HG03045 (cell line): ENCODE data around the gene AGTRAP.

ENCODE experiments used
- ATAC-seq: cut with Tn5 transposase; IDR thresholded peaks from one replicate; pipeline ENCODE4 v1.9.1; 2021; ENCODE audit warnings: mild to moderate bottlenecking, moderate library complexity; ENCODE audit not compliant: unreplicated experiment

AGTRAP gene

GRCh38 chr1:11780380-11781147, 44.6 kb downstream of the AGTRAP start:
- ATAC-seq: no peak

DNA sequence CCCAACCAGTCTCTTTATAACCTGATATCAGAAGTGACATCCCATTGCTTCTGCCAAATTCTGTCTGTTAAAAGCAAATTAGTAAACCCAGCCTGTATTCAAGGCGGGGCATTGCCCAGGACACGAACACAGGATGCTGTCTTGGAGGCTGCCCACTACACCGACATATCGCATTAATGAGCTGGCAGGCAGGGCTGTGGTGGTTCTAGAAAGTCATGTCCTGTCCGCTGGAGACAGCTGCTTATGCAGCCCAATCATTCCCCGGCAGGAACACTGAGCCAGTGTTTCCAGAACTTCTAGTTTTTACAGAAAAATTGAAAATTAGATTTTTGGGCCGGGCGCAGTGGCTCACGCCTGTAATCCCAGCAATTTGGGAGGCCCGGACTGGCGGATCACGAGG, 45.4 kb downstream of the AGTRAP start:
- ATAC-seq: no peak

DNA sequence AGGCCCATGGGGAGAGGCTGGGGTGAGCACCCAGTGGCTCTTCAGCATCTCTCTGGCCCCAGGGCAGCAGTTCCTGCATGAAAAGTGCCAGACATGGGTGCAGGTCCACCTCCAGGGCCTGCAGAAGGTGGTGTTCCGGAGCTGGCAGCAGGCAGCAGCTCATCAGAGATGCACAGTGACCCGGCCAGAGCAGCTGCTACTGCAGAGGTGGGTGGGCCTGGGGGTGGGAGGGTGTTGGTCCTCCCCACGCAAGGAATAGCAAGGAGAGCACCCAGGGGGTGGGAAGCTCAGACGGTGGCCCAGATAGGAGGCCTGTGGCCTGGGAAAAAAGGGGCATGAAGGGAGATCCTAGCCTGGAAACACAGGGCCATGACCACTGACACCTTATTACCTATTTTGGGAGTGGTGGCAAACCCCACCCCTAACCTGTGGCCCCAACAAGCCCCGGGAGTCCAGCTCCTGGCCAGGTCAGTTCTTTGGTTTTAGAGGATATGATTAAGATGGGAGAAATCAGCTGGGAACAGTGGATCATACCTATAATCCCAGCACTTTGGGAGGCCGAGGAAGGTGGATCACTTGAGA, 46.3 kb downstream of the AGTRAP start:
- no peak for ATAC-seq

- no peak for ATAC-seq
These were observed 47.6 kb downstream of the AGTRAP start for GRCh38 chr1:11783556-11783955.

DNA sequence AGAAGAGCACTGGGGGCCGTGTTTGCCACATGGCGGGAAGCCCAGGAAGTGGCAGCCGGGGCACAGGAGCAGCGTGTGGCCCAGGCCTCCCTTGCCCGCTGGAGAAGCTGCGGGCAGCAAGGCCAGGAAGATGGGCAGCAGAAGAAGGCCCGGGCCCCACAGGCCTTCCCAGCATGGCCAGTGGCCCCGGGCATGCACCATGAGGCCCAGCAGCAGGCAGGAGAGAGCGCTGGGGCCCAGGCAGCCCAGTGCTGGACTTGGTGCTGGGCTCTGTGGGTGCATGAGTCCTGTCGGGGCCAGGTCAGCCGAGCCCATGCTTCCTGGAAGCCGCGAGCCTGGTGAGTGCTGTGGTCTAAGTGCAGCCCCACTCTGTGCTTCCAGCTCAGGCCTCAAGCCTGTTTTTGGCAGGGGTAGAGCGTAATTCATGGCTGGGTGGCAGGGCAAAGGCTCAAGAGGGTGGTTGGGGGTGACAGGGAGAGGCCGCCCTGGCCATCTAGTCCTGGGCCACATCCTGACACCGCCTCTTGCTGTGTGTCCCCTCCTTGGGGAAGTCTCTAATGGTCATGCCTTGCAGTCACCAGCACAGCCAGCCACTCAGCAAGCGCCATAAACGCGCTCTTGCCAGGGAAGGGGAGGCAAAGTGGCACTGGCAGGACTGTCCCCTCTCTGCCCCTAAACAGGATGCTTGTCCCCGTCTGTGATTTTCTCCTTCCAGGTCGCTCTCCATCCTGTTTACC, 48.5 kb downstream of the AGTRAP start:
- no peak for ATAC-seq

- ATAC-seq: no peak
These were observed 49.2 kb downstream of the AGTRAP start for GRCh38 chr1:11784993-11785769.

DNA sequence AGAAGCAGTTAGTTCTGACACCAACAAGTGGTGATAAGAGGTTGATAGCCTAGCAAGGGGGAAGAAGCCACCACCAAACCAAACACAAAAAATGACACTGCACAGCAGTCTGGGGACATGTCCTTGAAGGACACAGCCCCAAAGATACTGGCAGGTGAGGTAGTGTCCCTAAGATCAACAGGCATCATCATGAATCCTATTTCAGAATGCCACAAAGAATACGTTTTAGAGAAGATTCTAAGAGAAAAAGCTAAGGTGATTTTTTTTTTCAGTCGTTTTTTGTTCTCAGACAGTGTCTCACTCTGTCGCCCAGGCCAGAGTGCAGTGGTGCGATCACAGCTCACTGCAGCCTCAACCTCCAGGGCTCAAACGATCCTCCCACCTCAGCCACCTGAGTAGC, 50.2 kb downstream of the AGTRAP start:
- ATAC-seq: no peak

DNA sequence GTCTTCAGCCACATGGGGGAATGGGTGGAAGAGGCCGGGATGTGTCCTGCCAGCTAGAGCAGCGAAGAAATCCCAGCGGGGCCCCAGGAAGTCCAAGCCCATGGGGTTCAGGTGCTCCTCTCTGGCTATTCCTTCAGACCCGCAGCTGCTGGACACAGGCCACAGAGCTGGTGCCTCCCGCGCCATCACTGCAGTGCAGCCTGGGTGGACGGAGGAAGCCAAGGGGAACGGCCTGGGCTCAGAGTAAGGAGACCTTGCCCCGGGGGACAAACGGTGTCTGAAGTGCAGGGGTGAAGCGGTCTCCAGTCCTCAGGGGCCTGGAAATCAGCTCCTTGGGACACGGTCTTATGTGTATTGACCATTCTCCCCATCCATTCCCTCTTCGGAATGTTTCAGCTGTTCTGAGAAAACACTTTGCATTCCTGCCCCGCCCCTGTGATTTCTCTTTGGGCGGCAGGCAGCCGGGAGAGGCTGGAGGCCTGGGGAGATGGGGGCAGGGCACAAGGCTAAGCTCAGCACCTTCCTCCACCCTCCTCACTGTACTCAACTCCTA, 51.4 kb downstream of the AGTRAP start:
- ATAC-seq: no peak

GRCh38 chr1:11787804-11788436, 52.0 kb downstream of the AGTRAP start:
- no peak for ATAC-seq

DNA sequence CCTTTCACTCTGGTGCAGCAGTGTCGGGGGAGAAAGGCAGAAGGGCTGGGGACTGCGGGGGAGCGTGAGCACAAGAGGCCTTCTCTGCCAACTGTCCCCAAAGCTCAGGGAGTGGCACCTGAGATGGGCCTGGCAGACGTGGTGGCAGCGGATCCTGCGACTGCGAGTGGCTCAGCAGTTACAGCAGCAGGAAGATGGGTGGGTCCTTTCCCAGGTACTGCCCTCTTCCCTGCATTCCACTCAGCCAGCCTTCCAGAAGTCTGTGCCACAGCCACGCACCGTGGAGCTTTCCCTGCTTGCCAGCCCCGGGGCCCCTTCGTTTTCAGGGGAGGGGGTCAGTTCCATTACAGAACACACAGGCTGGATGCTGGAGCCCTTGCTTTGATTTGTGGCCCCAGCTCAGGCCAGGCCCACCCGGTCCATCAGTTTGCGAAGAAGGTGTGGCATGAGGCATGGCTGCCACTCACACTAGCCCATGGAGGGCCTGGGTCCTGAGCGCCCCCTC, 52.7 kb downstream of the AGTRAP start:
- ATAC-seq: no peak

- no peak for ATAC-seq
These were observed 53.5 kb downstream of the AGTRAP start for GRCh38 chr1:11789126-11790067.

- ATAC-seq: no peak
These were observed 54.4 kb downstream of the AGTRAP start for GRCh38 chr1:11790101-11790879.

DNA sequence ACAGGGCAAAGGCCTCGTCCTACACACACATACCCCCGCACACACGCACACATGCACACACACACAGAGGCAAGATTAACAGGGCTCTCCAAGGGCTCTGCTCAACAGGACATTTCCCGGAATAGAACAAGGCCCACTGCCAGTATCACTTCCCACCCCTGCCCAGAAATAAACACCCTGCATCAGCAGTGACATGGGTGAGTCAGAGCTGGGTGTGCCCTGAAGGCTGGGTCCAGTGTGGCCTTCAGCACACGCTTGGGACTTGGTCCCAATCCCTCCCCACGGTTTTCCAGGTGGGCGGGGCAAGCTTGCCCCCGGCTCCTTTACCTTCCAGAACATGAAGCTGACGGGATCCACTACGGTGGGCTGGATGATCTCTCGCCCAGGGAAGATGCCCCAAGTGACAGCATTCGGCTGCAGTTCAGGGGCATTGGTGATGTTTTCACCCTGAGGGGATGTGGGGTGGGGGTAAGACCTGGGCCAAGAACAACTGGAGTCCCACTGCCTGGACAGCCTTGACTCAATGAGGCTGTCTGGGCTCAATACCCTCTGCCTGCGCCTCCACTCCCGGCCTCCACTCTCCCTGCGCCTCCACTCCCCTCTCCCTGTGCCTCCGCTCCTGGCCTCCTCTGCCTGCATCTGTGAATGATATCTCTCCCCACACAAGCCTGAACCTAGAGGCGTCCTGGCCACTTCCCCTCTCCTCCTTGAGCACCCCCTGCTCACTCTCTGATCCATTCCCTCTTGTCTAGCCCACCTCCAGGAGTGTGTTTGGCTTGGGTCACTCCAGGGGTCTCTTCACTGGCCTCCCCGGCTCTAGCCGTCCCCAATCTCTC, 55.2 kb downstream of the AGTRAP start:
- no peak for ATAC-seq

DNA sequence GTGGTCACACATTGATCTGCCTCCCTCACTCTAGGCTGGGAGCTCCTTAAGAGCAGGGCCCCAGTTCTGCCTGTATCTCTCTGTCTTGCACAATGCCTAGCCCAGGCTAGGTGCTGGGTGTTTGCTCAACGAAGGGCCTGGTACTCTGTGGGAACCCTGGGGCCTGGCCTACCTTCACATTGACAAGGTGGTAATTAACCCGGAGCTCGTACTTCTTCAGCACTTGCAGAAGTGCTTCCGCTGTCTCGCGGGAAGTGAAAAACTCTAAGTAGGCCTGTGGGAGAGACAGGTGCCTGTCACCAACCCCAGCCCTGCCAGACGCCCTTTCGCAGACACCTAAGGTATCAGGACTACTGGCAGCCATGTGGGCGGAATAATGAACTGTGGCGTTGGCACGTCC, 56.2 kb downstream of the AGTRAP start:
- no peak for ATAC-seq

- ATAC-seq: no peak
These were observed 57.9 kb downstream of the AGTRAP start for GRCh38 chr1:11793819-11794218.

DNA sequence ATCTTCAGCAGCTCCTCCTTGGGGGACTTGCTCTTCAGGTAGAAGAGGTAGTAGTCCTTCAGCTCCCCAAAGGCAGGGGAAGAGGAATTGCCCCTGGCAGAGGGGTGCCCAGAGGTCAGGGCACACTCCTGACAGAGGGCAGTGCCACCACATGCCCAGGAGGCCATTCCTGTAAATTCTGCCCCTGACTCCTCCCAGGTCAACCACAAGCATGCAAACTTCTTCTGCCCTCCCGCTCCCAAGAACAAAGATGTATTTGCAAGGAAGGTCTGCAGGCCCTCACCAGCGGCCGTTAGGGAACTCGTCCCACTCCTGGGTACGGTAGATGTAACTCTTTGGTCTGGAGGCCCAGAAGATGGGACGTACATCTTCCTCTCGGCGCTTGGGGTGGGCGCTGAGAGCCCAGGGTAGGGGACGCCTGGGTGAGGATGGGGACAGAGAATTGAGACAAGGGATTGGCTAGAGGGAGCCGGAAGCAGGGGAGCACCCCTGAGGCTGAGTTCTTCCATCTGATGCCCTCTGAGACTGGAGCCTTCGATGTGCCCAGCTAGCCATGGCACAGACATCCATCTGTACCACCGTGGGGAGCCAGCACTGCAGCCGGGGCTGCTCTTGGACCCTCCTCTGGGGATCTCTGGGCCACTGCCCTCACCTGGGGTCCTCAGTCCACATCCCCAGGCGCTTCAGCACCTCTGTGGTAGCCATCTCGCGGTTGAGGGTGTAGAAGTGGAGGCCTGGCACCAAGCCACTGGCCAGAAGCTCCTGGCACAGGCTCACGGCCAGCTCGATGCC, 58.7 kb downstream of the AGTRAP start:
- no peak for ATAC-seq
